ENCODE results near the gene CUL4A. TPM values are rescaled to one million over a fixed set of nuclear protein-coding genes. Genes with fewer than 3 reads are reported as not detected.

CUL4A gene
- total RNA-seq, 1 donor from 2014 or later = 95.1 TPM

DNA sequence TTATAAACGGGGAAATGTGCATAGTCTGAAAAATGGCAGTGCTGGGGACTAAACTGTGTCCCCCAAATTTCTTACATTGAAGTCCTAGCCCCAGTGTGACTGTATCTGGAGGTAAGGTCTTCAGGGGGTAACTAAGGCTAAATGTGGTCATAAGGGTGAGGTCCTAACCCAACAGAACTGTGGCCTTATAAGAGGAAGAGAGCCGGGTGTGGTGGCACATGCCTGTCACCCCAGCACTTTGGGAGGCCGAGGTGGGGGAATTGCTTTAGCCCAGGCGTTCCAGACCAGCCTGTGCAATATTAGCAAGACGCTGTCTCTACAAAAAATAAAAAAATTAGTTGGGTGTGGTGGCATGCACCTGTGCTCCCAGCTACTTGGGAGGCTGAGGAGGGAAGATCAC, 33.1 kb upstream of the CUL4A start:
- Histone ChIP-seq H3K27ac (no peak overlapping the region), H4K20me1 (ENCODE audit: low read depth) (peaks cover 28% of the 10 kb centered on the region), H3K4me1 (peaks cover 36% of the 10 kb centered on the region), H3K27me3 (no peaks in the 10 kb centered on the region), H3K4me3 (no peak overlapping the region), H2AFZ (replicated peaks) (no peak overlapping the region), H3K9ac (no peak overlapping the region), H3K36me3 (peaks cover 10% of the 10 kb centered on the region), H3K79me2 (ENCODE audit: low read depth) (no peaks in the 10 kb centered on the region), H3F3A (ENCODE audit: low read depth) (peaks cover 32% of the 10 kb centered on the region), H3K4me2 (no peak overlapping the region), H3K9me3 (ENCODE audit: low read depth) (no peaks in the 10 kb centered on the region)
- TF ChIP-seq EZH2phosphoT487 (IDR thresholded peaks at IDR 0.05) (no peak), EZH2 (IDR thresholded peaks at IDR 0.05) (no peak)
- TF ChIP-seq, protein P1, sequence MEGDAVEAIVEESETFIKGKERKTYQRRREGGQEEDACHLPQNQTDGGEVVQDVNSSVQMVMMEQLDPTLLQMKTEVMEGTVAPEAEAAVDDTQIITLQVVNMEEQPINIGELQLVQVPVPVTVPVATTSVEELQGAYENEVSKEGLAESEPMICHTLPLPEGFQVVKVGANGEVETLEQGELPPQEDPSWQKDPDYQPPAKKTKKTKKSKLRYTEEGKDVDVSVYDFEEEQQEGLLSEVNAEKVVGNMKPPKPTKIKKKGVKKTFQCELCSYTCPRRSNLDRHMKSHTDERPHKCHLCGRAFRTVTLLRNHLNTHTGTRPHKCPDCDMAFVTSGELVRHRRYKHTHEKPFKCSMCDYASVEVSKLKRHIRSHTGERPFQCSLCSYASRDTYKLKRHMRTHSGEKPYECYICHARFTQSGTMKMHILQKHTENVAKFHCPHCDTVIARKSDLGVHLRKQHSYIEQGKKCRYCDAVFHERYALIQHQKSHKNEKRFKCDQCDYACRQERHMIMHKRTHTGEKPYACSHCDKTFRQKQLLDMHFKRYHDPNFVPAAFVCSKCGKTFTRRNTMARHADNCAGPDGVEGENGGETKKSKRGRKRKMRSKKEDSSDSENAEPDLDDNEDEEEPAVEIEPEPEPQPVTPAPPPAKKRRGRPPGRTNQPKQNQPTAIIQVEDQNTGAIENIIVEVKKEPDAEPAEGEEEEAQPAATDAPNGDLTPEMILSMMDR (IDR thresholded peaks at IDR 0.05) = no peak
- no peak for DNase-seq (ENCODE audit: low spot score)
- Mint-ChIP-seq H3K4me3 (peak overlapping the region; percentile 19), H3K4me1 (peaks cover 34% of the 10 kb centered on the region), H3K36me3 (peaks cover 37% of the 10 kb centered on the region), H3K27me3 (ENCODE audit: insufficient read depth, low read depth) (peaks cover 2% of the 10 kb centered on the region), H3K9me3 (no peaks in the 10 kb centered on the region), H3K27ac (peak overlapping the region; percentile 61)

DNA sequence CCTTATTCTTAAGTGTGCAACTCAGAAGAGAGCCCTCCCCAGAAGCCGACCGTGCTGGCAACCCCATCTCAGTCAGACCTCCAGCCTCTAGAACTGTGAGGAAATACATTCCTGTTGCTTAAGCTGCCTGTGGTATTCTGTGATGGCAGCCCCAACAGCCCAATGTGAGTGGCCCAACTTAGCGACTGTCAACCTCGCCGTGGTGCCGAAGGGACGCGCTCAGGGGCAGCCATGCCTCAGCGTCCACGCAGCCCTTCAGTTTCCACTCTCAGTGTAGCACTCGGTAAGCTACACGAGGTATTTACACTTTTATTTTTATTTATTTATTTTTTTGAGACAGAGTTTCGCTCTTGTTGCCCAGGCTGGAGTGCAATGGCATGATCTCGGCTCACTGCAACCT, 32.6 kb upstream of the CUL4A start:
- Mint-ChIP-seq H3K27me3 (ENCODE audit: insufficient read depth, low read depth) (peaks cover 2% of the 10 kb centered on the region), H3K36me3 (peaks cover 36% of the 10 kb centered on the region), H3K4me3 (no peak overlapping the region), H3K9me3 (no peaks in the 10 kb centered on the region), H3K27ac (no peak overlapping the region), H3K4me1 (peaks cover 34% of the 10 kb centered on the region)
- Histone ChIP-seq H4K20me1 (ENCODE audit: low read depth) (peaks cover 28% of the 10 kb centered on the region), H3K4me2 (no peak overlapping the region), H2AFZ (replicated peaks) (no peak overlapping the region), H3K36me3 (peaks cover 10% of the 10 kb centered on the region), H3K9me3 (ENCODE audit: low read depth) (no peaks in the 10 kb centered on the region), H3K79me2 (ENCODE audit: low read depth) (no peaks in the 10 kb centered on the region), H3K27me3 (no peaks in the 10 kb centered on the region), H3K4me3 (no peak overlapping the region), H3F3A (ENCODE audit: low read depth) (peaks cover 35% of the 10 kb centered on the region), H3K4me1 (peaks cover 36% of the 10 kb centered on the region), H3K27ac (no peak overlapping the region), H3K9ac (no peak overlapping the region)
- DNase-seq (ENCODE audit: low spot score) = no peak
- no peak for TF ChIP-seq EZH2 (IDR thresholded peaks at IDR 0.05)

DNA sequence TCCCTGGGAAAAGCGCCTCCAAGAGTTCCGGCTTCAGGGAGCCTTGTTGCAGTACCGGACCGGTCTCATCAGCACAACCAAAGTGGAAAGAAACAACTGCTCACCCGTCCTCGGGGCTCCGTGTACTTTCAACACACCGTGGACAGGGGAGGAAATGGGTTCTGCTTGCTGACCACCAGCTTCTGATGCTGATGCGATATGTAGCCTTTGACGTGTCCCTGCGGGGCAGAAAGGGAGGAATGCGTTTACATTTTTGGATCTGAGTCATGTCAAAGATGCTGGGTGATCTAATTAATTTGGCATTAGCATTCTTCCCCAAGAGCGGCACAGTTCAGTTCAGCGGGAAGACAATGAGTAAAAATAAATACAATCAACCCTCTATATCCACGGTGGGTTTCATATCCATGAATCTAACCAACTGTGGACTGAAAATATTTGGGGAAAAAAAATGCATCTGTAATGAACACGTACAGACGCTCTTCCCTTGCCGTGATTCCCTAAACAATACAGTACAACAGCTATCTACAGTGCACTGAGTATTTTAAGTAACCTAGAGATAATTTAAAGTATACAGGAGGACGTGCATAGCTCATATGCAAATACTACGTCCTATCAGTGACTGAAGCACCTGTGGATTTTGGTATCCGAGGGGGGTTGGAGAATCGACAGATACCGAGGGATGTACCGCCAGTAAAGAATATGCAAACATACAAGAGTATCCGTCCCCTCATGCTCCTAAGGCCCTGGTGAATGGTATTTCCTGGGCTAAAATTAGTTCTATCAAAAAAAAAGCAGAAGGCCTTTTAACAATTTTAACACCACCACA, 31.1 kb upstream of the CUL4A start:
- H3K27ac ChIP-seq = no peak overlapping the region
- H3K9ac ChIP-seq = no peak overlapping the region
- H3K27me3 ChIP-seq = no peaks in the 10 kb centered on the region
- peaks cover 36% of the 10 kb centered on the region for H3K4me1 ChIP-seq
- peaks cover 2% of the 10 kb centered on the region for H3K27me3 Mint-ChIP-seq (ENCODE audit: insufficient read depth, low read depth)
- no peaks in the 10 kb centered on the region for H3K9me3 Mint-ChIP-seq
- H3K4me3 ChIP-seq = no peak overlapping the region
- peaks cover 28% of the 10 kb centered on the region for H4K20me1 ChIP-seq (ENCODE audit: low read depth)
- peaks cover 35% of the 10 kb centered on the region for H3F3A ChIP-seq (ENCODE audit: low read depth)
- no peak for DNase-seq (ENCODE audit: low spot score)
- no peak overlapping the region for H3K4me3 Mint-ChIP-seq
- no peaks in the 10 kb centered on the region for H3K9me3 ChIP-seq (ENCODE audit: low read depth)
- H3K36me3 ChIP-seq = peaks cover 10% of the 10 kb centered on the region
- H3K4me1 Mint-ChIP-seq = peaks cover 34% of the 10 kb centered on the region
- no peak overlapping the region for H2AFZ ChIP-seq (replicated peaks)
- H3K4me2 ChIP-seq = peak overlapping the region; percentile 54
- no peaks in the 10 kb centered on the region for H3K79me2 ChIP-seq (ENCODE audit: low read depth)
- H3K36me3 Mint-ChIP-seq = peaks cover 31% of the 10 kb centered on the region
- TF ChIP-seq EZH2 (IDR thresholded peaks at IDR 0.05) (no peak), EZH2phosphoT487 (IDR thresholded peaks at IDR 0.05) (no peak)
- TF ChIP-seq, protein P1 (IDR thresholded peaks at IDR 0.05) = no peak
- H3K27ac Mint-ChIP-seq = no peak overlapping the region

DNA sequence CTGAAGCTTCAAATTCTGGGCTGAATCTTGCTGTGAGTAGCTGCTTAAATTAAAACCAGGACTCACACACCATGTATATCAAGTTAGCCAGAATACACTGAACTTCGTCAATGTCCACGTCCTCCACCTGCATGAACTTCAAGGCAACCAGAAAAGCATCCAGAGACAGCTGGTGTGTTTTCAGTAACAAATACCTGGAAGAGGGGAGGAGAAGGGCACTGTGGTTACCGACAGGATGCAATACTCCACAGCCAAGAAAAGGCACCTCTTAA, 30.6 kb upstream of the CUL4A start:
- Histone ChIP-seq H3K9me3 (ENCODE audit: low read depth) (no peaks in the 10 kb centered on the region), H3K79me2 (ENCODE audit: low read depth) (no peaks in the 10 kb centered on the region), H3K4me1 (peaks cover 36% of the 10 kb centered on the region), H3K27ac (no peak overlapping the region), H3K9ac (no peak overlapping the region), H3K27me3 (no peaks in the 10 kb centered on the region), H2AFZ (replicated peaks) (no peak overlapping the region), H3K4me3 (no peak overlapping the region), H4K20me1 (ENCODE audit: low read depth) (peaks cover 28% of the 10 kb centered on the region), H3F3A (ENCODE audit: low read depth) (peaks cover 35% of the 10 kb centered on the region), H3K36me3 (peaks cover 10% of the 10 kb centered on the region), H3K4me2 (peak overlapping the region; percentile 54)
- Mint-ChIP-seq H3K9me3 (no peaks in the 10 kb centered on the region), H3K27ac (no peak overlapping the region), H3K4me3 (no peak overlapping the region), H3K4me1 (peaks cover 34% of the 10 kb centered on the region), H3K36me3 (peaks cover 31% of the 10 kb centered on the region), H3K27me3 (ENCODE audit: insufficient read depth, low read depth) (peaks cover 2% of the 10 kb centered on the region)
- TF ChIP-seq EZH2 (IDR thresholded peaks at IDR 0.05) = no peak
- TF ChIP-seq, protein P1 (IDR thresholded peaks at IDR 0.05) = no peak
- no peak for TF ChIP-seq EZH2phosphoT487 (IDR thresholded peaks at IDR 0.05)
- no peak for DNase-seq (ENCODE audit: low spot score)

Data from neural progenitor cell (in vitro differentiated cells).